Activated CD8-positive, alpha-beta memory T cell treated with anti-CD3 and anti-CD28 coated beads for 48 hours (primary cell): ENCODE data around the gene RELCH.
A peak's percentile ranks its signal among the peaks of the same experiment; 100 is the strongest.

ENCODE experiments used
- DNase-seq, 3 experiments: peaks; one replicate each; pipeline ENCODE4 v3.0.0-alpha.2; 2020; ENCODE audit warnings: low read depth in 2 of 3, low spot score in 2 of 3

The RELCH gene

DNA sequence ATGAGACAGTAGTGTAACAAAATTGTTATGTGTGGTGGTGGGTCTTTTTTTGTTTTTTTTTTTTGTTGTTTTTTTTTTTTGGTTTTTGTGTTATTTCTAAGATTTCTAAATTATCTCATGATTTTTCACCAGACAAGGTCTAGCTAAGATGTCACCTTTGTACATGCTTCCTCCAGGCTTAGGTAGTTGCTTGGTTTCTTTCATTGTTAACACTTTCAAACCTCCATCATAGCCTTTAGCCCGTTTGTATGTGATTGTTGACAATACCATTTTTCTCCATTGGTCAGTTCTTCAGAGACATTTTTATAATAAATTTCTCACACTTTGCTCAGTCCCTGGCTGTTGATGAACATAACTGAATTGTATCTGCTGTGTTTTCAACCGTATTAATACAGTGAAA, 2.2 kb downstream of the RELCH start:
- DNase-seq: no peak

GRCh38 chr18:62196079-62196478, 9.0 kb downstream of the RELCH start:
- DNase-seq: no peak

DNA sequence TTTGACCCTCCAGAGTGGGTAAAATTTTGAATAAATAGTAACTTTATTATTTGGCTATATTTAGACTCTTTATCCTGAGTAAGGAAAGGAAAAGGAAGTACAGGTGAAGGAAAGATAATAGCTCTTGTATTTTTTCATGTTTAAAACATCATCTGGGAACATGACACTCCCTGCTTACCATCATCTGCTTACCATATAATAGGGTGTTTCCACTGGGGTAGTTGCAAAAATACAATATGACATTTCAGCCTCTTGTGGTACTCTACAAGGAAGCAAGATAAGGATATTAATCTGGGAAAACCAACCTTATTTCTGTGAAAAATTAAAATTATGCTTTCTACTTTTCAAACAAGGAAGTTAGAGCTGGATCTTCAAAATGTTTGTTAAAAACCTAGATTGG, 9.9 kb downstream of the RELCH start:
- no peak for DNase-seq

DNA sequence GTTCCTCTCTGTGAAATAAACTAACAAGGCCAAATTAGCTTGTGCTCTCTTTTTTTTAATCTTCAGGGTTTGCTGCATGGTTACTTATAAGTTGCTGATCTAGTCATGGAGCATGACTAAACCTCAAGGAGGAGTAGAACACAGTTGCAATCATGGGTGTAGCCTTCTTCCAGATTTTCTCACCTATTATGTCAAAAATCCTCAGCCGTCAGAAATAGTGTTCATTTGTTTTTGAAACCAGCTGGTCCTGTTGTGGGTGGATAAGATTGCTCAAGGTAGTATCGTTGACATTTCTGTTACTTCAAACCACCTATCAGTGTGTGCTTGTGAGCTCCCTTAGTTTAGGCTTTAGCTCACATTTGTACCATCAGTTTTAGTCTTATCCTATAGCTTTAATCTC, 11.2 kb downstream of the RELCH start:
- no peak for DNase-seq

GRCh38 chr18:62199629-62200028, 12.6 kb downstream of the RELCH start:
- DNase-seq: no peak

- no peak for DNase-seq
Measured at GRCh38 chr18:62200121-62200914, 13.3 kb downstream of the RELCH start.

DNA sequence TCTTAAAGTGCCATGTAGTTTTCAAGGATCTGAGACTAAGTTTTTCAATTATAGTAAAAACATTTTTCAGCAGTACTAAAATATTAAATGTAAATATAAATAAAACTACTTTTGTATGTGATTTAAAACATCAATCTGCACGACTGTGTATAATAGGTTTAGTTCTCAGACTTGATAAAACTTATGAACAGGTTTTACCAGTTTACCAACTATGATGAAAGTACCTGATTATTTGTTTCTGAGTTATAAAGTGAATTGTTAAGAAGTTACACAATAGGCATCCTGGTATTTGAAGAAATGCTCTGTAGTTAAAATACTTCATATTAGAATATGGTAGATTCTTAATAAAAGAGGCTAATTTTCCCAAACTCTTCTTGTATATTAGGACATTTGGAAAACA, 14.8 kb downstream of the RELCH start:
- DNase-seq: no peak

- no peak for DNase-seq
Measured at GRCh38 chr18:62205824-62206223, 18.8 kb downstream of the RELCH start.

DNA sequence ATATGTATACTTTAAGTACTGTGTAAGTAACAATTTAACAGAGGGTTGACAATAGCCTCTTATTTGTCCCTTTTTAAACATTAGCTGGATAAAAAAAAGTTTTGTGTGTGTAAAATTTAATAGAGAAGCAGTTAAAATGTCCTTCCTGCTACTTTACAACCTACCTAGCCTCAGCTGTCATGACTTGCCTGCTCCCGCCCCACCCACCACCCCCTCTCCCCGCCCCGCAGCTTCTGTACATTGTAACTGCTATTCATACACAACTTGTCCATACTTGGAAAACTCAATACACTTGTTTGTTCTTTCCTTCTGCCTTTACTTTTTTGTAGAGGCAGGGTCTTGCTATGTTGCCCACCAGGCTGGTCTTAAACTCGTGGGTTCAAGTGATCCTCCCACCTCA, 19.5 kb downstream of the RELCH start:
- DNase-seq: no peak

- no peak for DNase-seq
Measured at GRCh38 chr18:62209046-62209445, 22.0 kb downstream of the RELCH start.

DNA sequence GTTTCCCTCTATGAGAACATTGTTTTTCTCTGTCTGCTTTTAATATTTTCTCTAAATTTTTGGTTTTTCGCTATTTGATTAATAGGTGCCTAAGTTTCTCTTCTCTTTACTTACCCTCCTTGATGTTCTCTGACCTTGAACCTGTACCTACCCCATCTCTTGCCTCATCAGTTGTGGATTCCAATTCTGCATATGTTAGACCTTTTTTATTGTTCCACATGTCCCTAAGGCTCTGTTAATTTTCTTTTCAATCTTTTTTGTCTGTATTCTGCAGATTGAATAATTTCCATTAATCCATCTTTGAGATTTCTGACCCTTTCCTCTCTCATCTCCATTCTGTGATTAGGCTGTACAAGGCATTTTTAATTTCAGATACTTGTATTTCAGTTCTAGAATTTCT, 23.1 kb downstream of the RELCH start:
- no peak for DNase-seq

DNA sequence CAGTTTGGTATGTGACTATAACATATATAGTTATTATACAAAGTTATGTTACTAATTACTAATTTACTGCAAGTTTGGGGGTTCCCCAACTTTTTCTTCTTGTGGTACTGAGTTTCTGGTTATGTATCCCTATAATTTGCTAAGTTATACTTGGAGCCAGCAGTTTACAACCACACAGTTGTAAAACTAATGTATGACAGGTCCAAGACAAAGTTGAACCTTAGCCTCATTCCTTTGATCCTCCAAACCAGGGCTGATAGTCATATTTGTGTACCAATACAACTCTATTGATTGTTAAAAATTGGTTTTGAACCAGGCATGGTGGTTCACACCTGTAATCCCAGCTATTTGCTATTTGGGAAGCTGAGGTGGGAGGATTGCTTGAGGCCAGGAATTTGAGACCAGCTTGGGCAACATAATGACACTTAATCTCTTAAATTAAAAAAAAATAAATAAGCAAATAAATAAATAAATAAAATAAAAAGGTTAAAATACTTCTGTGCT, 24.3 kb downstream of the RELCH start:
- DNase-seq: no peak

DNA sequence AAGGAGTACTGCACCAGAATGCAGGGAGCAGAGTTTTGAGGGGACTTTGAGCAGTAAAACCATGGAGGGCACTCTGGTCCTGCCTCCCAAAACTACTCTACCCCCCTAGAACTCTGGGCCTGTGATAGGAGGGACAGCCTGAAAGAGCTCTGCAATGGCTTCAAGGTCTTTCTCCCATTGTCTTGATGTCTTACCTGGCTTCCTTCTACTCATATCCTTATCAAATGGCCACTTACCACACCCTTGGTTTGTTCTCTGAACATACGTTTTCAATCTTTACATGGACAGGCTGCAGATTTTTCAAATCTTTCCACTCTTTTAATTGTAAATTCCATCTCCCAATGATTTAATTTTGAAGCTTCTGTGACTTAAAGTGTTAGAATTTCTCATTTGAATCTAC, 27.7 kb downstream of the RELCH start:
- no peak for DNase-seq

GRCh38 chr18:62224229-62224628, 37.2 kb downstream of the RELCH start:
- no peak for DNase-seq

DNA sequence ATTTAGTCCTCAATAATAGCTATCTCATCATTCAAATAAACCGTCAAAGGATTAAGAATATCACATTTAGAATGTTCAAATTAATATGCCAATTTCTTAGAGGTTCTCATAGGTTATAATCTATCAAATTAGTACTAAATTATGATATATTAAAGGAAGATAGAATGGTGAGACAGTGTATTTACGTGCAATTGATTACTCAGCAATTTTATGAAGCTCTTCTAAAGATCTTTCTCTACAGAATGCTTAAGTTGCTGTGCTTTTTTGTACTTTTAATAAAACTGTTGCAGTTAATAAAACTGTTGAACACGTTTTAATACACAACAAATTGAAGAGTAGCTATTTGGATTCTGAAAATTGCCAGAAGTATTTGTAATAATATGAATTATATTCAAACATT, 39.0 kb downstream of the RELCH start:
- no peak for DNase-seq

- DNase-seq: no peak
Measured at GRCh38 chr18:62236252-62236651, 49.2 kb downstream of the RELCH start.

DNA sequence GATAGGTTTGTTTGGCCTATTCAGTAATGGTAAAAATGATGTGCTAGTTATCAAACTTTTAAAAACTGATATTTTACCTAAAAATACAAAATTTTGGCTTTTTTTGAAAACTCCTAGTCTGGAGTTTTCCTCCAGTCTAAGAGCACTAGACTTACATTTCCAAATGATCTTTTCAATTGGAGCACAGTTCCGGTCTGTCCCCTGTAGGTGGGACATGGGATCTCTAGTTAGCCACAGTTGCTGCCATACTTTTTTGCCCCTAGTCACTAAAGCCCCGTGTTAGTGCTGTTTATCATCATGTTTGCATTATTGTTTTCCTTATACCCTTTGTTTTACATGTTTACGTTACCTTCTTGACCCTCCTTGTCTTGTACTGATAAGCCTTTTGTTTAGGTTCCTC, 52.4 kb downstream of the RELCH start:
- no peak for DNase-seq

GRCh38 chr18:62242955-62243354, 55.9 kb downstream of the RELCH start:
- DNase-seq: no peak

GRCh38 chr18:62245177-62245576, 58.1 kb downstream of the RELCH start:
- no peak for DNase-seq

DNA sequence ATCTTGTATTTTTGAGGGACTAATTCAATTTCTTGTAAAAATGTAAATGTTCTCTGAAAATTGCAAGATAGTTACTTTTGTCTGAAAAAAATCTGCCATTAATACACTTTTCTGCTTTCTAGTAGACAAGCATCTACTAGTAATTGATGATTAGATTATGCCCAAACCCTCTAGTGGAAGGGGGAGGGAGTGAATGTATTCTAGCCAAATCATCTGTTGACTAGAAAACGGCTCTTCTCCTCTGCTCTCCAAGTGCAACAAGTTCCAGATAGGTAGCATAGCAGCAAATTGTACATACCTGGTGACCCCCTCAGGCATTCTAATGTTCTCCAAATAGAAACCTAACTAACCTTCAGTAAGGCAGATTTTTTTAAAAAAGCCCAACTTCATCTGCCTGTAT, 58.6 kb downstream of the RELCH start:
- DNase-seq: no peak

DNA sequence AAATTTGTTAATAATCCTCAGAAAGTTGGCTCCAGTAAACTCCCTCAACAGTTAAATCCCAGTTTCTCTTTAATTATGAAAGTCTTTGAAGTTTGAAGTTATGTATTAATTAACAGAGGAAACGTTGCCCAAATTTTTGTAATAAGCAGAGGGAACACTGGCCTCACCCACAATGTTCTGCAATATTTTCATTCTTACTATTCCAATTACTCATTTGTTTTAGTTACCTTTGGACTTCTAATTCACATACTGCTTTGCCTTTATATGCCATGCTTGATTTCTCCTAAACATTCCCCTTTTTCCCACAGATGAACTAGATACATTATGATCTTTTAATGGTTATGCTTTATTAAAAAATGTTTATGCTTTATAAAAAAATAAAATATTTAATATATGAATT, 61.3 kb downstream of the RELCH start:
- no peak for DNase-seq

DNA sequence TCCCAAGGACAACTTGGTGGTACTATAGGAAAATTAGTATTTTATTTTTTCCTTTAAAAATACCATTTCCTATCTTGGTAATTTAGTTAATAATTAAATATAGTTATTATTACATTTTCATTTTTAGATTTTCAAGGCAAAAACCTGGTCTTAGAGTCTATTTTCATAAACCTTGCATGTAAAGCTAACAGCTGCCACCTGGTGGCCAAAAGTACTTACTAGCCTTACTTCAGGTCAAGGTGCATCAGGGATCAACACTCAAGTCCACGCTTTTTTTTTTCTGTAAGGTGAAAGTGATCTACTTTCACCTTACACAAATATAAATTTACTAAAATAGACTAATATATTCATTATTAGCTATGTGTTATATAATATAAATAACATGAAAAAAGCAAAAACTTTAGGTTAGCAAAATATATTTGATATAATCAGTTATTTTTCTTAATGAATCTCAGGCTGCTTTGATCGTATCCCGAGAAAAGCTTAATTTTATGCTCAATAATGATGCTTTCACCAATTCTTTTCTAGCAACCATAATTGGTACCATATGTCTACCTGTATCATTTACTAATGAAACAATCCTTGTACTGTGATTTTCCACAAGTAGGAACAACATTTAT, 62.5 kb downstream of the RELCH start:
- peak in 2 of 3 experiments; percentile 11 to 18 for DNase-seq

- no peak for DNase-seq
Measured at GRCh38 chr18:62250475-62250874, 63.4 kb downstream of the RELCH start.
